Measurements from ENCODE around the gene HYDIN. TPM values are rescaled to one million over a fixed set of nuclear protein-coding genes. Genes with fewer than 3 reads are reported as not detected.

The HYDIN gene
- total and polyA plus RNA-seq, 9 of the 15 experiments (the other 6 are each of a cell fraction or from before 2014, with no cell fraction given), result 0.08 to 0.43 (median 0.14) TPM; not detected in 1

GRCh38 chr16:70804153-70804733 lies 426.3 kb downstream of the HYDIN start (continued):
- TF ChIP-seq ZNF318 (IDR thresholded peaks at IDR 0.05; ENCODE audit: borderline replicate concordance in 1 of 2, low read depth in 1 of 2), result 0 out of 4 replicates have a peak, but pooled peaks of 1 of the 2 experiments have one; percentile 50
- TF ChIP-seq CBX5 (IDR thresholded peaks at IDR 0.05; ENCODE audit: borderline replicate concordance, low read depth), result peak; percentile 76; the same call in 1 of the 2 replicates
- TF ChIP-seq ZNF253 (CRISPR knock-in tag; conservative IDR thresholded peaks at IDR 0.05), result no peak
- peak in 1 of 2 experiments; percentile 49; a peak in 1 of 3 replicates for TF ChIP-seq CBX3 (IDR thresholded peaks at IDR 0.05; ENCODE audit: borderline replicate concordance in 1 of 2, low read length in 2 of 2)
- no peak for TF ChIP-seq KLF13 (tag; IDR thresholded peaks at IDR 0.05; ENCODE audit: borderline replicate concordance, low read depth)
- peak; percentile 30; the same call in 1 of the 2 replicates for TF ChIP-seq CEBPB (tag; IDR thresholded peaks at IDR 0.05)
- TF ChIP-seq CBX1 (IDR thresholded peaks at IDR 0.05; ENCODE audit: low read depth), result peak; percentile 50; the same call in 1 of the 2 replicates
